Panc1 (cell line): ENCODE results near the gene CCDC69. TPM values are rescaled to one million over a fixed set of nuclear protein-coding genes. Genes with fewer than 3 reads are reported as not detected.

ENCODE experiments used
- ATAC-seq: fragments of 200-7000 bp; cut with Tn5 transposase; 2 replicates; pipeline ENCODE4 v1.9.1; 2020; ENCODE audit warnings: mild to moderate bottlenecking, moderate library complexity
- BruUV-seq: library from RNA; stranded (reverse); fragments of 400-500 nt; replicated peaks from 2 replicates; lab custom pipeline; 2021; lab: Mats Ljungman, UMichigan
- CTCF ChIA-PET: fragments of 300-600 bp; sonication (Branson Sonifier 250); formaldehyde crosslinking; loops from one replicate; lab custom pipeline; 2022; ENCODE audit warnings: antibody characterized with exemption; lab: Charles Lee
- POLR2A ChIA-PET: fragments of 300-600 bp; sonication (Branson Sonifier 250); formaldehyde crosslinking; loops from one replicate; lab custom pipeline; 2022; ENCODE audit warnings: antibody characterized with exemption; lab: Charles Lee
- DNase-seq: peaks from one replicate; pipeline ENCODE4 v3.0.0-alpha.2; 2010; ENCODE audit warnings: low read depth, low spot score
- H3K27ac ChIP-seq: 2 replicates; pipeline ENCODE4 v1.5.1; 2011; ENCODE audit warnings: mild to moderate bottlenecking, low read length, inconsistent platforms
- H3K27me3 ChIP-seq: fragments of 200-500 bp; sonication (Bioruptor generic); 2 replicates; pipeline ENCODE4 v1.6.0; 2014; ENCODE audit warnings: low read length, inconsistent platforms; ENCODE audit not compliant: control insufficient read depth, insufficient read depth
- H3K36me3 ChIP-seq: fragments of 200-500 bp; sonication (Bioruptor generic); 2 replicates; pipeline ENCODE4 v1.5.1; 2014; ENCODE audit warnings: inconsistent platforms, mild to moderate bottlenecking, low read length, moderate library complexity; ENCODE audit not compliant: control insufficient read depth, insufficient read depth
- H3K4me1 ChIP-seq: 2 replicates; pipeline ENCODE4 v1.5.1; 2011; ENCODE audit warnings: inconsistent platforms, mild to moderate bottlenecking, low read length, moderate library complexity; ENCODE audit not compliant: control insufficient read depth, insufficient read depth
- H3K4me3 ChIP-seq, 2 experiments: 2 replicates each; pipeline ENCODE4 v1.5.1; 2011 to 2012; ENCODE audit warnings: low read depth in 2 of 2, low read length in 2 of 2, mild to moderate bottlenecking in 2 of 2, inconsistent platforms in 1 of 2, moderate library complexity in 1 of 2
- H3K9me3 ChIP-seq: fragments of 200-500 bp; sonication (Bioruptor generic); 2 replicates; pipeline ENCODE4 v1.5.1; 2014; ENCODE audit warnings: low read depth, mild to moderate bottlenecking, inconsistent platforms, low read length, moderate library complexity; ENCODE audit not compliant: control insufficient read depth, insufficient read depth
- POLR2AphosphoS5 ChIP-seq: IDR thresholded peaks from 2 replicates; pipeline ENCODE4 v1.6.1; 2012; ENCODE audit warnings: mild to moderate bottlenecking, low read depth, low read length, moderate library complexity
- SIN3A ChIP-seq: IDR thresholded peaks from 2 replicates; pipeline ENCODE4 v1.6.1; 2012; ENCODE audit warnings: low read depth, mild to moderate bottlenecking, low read length, moderate library complexity, borderline replicate concordance; ENCODE audit not compliant: insufficient read depth
- TCF7L2 ChIP-seq: IDR thresholded peaks from 2 replicates; pipeline ENCODE4 v1.6.1; 2011; ENCODE audit warnings: mild to moderate bottlenecking, low read depth, low read length, inconsistent platforms
- in situ Hi-C: cut with HindIII; loops from 2 replicates; pipeline ENCODE4 v1.10.0; 2016; ENCODE audit warnings: low sequenced_read_pairs, low pct_unique_long_range_greater_than_20kb
- intact Hi-C: fragments of 100-400 bp; cut with micrococcal nuclease; formaldehyde crosslinking; loops from one replicate; pipeline ENCODE4 v1.10.0; 2022; ENCODE audit not compliant: unreplicated experiment
- total RNA-seq: library from RNA; stranded (reverse); gene quantifications from one replicate; pipeline ENCODE4 v1.2.1, GENCODE V29; 2021; ENCODE audit not compliant: unreplicated experiment
- TF ChIP-seq, protein P1 (sequence below), 2 experiments: IDR thresholded peaks; 2 replicates each; pipeline ENCODE4 v1.6.1; 2011 to 2012; ENCODE audit warnings: low read depth in 2 of 2, control low read depth in 1 of 2, low read length in 1 of 2, mild to moderate bottlenecking in 1 of 2, moderate library complexity in 1 of 2; ENCODE audit not compliant: insufficient read depth in 1 of 2
- TF ChIP-seq, protein P2 (sequence below): fragments of 450-650 bp; IDR thresholded peaks from 2 replicates; pipeline ENCODE4 v1.5.1; 2017; ENCODE audit warnings: mild to moderate bottlenecking

CCDC69 gene
- total RNA-seq, 1 experiment from 2014 or later, result 2.1 TPM

DNA sequence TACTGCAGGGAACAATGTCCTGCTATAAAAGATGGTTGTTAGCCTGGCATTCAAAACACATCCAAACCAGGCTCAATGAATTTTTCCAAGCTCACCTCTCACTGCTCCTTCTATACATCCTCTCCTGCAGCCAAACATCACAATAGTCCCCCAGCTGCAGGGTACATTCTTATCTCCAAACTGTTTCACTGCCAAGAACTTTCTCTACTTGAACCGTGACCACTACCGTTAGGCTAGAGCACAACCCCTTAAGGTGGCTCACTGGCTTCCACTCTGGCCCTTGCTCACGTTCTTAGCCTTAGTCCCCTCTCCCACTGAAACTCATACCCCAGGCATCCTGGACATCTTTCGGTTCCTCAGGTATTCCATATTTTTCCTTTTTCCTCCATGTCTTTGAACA is 37.4 kb downstream of the CCDC69 start:
- Histone ChIP-seq H3K36me3 (no peaks in the 10 kb centered on the region; the same call in 1 of the 2 replicates), H3K27me3 (no peaks in the 10 kb centered on the region), H3K9me3 (peaks cover 10% of the 10 kb centered on the region), H3K4me1 (no peaks in the 10 kb centered on the region), H3K27ac (no peak overlapping the region), H3K4me3 (no peak overlapping the region)
- no TSS peak for BruUV-seq
- ATAC-seq (no peak), DNase-seq (no peak)
- CTCF ChIA-PET, result no interaction called here
- TF ChIP-seq, protein P1, sequence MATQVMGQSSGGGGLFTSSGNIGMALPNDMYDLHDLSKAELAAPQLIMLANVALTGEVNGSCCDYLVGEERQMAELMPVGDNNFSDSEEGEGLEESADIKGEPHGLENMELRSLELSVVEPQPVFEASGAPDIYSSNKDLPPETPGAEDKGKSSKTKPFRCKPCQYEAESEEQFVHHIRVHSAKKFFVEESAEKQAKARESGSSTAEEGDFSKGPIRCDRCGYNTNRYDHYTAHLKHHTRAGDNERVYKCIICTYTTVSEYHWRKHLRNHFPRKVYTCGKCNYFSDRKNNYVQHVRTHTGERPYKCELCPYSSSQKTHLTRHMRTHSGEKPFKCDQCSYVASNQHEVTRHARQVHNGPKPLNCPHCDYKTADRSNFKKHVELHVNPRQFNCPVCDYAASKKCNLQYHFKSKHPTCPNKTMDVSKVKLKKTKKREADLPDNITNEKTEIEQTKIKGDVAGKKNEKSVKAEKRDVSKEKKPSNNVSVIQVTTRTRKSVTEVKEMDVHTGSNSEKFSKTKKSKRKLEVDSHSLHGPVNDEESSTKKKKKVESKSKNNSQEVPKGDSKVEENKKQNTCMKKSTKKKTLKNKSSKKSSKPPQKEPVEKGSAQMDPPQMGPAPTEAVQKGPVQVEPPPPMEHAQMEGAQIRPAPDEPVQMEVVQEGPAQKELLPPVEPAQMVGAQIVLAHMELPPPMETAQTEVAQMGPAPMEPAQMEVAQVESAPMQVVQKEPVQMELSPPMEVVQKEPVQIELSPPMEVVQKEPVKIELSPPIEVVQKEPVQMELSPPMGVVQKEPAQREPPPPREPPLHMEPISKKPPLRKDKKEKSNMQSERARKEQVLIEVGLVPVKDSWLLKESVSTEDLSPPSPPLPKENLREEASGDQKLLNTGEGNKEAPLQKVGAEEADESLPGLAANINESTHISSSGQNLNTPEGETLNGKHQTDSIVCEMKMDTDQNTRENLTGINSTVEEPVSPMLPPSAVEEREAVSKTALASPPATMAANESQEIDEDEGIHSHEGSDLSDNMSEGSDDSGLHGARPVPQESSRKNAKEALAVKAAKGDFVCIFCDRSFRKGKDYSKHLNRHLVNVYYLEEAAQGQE (IDR thresholded peaks at IDR 0.05; ENCODE audit: insufficient read depth in 1 of 2, low read depth in 2 of 2, low read length in 1 of 2), result no peak
- no peak for TF ChIP-seq SIN3A
- TF ChIP-seq POLR2AphosphoS5, result no peak
- TF ChIP-seq TCF7L2, result no peak
- TF ChIP-seq, protein P2, sequence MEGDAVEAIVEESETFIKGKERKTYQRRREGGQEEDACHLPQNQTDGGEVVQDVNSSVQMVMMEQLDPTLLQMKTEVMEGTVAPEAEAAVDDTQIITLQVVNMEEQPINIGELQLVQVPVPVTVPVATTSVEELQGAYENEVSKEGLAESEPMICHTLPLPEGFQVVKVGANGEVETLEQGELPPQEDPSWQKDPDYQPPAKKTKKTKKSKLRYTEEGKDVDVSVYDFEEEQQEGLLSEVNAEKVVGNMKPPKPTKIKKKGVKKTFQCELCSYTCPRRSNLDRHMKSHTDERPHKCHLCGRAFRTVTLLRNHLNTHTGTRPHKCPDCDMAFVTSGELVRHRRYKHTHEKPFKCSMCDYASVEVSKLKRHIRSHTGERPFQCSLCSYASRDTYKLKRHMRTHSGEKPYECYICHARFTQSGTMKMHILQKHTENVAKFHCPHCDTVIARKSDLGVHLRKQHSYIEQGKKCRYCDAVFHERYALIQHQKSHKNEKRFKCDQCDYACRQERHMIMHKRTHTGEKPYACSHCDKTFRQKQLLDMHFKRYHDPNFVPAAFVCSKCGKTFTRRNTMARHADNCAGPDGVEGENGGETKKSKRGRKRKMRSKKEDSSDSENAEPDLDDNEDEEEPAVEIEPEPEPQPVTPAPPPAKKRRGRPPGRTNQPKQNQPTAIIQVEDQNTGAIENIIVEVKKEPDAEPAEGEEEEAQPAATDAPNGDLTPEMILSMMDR, result no peak
- POLR2A ChIA-PET, result no interaction called here
- in situ Hi-C loops (no loop called here), intact Hi-C loops (no loop called here)

DNA sequence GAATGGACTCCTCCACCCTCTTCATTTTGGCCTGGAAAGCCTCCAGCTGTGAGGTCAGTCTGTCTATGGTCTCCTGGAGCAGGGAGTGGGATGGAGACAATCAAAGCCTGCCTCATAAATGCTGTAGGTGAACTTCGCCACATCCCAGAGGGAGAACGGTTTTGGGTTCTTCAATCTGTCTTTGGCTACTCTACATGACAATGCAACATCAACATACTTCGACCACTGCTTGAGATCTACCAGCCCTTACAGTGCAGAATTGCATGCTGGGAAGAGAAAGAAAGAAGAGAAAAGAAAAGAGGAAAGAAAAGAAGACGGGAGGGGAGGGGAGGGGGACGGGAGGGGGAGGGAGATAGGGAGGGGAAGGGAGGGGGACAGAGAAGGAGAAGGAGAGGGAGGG is 37.8 kb downstream of the CCDC69 start:
- in situ Hi-C loops (no loop called here), intact Hi-C loops (no loop called here)
- no peaks in the 10 kb centered on the region for H3K27me3 ChIP-seq
- H3K36me3 ChIP-seq, result no peaks in the 10 kb centered on the region; the same call in 1 of the 2 replicates
- H3K27ac ChIP-seq, result no peak overlapping the region
- TF ChIP-seq SIN3A, result no peak
- TF ChIP-seq, protein P1 (IDR thresholded peaks at IDR 0.05; ENCODE audit: insufficient read depth in 1 of 2, low read depth in 2 of 2, low read length in 1 of 2), result no peak
- no peak for TF ChIP-seq TCF7L2
- TF ChIP-seq, protein P2, result no peak
- no peak for TF ChIP-seq POLR2AphosphoS5
- ChIA-PET POLR2A (no interaction called here), CTCF (no interaction called here)
- BruUV-seq, result no TSS peak
- DNase-seq, result no peak
- ATAC-seq, result no peak
- no peaks in the 10 kb centered on the region for H3K4me1 ChIP-seq
- H3K9me3 ChIP-seq, result peaks cover 10% of the 10 kb centered on the region
- H3K4me3 ChIP-seq, result no peak overlapping the region
